WERI-Rb-1 (cell line): ENCODE results near the gene AGAP1.

Source experiments
- DNase-seq: peaks from one replicate; pipeline ENCODE4 v3.0.0-alpha.2; 2020
- H3K27ac ChIP-seq: fragments of 250-450 bp; sonication (Bioruptor Pico); 2 replicates; pipeline ENCODE4 v1.5.1; 2020; ENCODE audit warnings: mild to moderate bottlenecking, moderate library complexity
- H3K27me3 ChIP-seq: fragments of 250-450 bp; sonication (Bioruptor Pico); 2 replicates; pipeline ENCODE4 v1.5.1; 2021; ENCODE audit warnings: mild to moderate bottlenecking, low read depth, moderate library complexity; ENCODE audit not compliant: insufficient read depth, severe bottlenecking
- H3K36me3 ChIP-seq: fragments of 250-450 bp; sonication (Bioruptor Pico); 2 replicates; pipeline ENCODE4 v1.5.1; 2020; ENCODE audit warnings: mild to moderate bottlenecking, moderate library complexity
- H3K4me3 ChIP-seq: 2 replicates; pipeline ENCODE4 v1.5.1; 2011; ENCODE audit warnings: low read depth, mild to moderate bottlenecking, control low read depth, low read length
- H3K9me3 ChIP-seq: fragments of 250-450 bp; sonication (Bioruptor Pico); 2 replicates; pipeline ENCODE4 v1.5.1; 2021; ENCODE audit warnings: mild to moderate bottlenecking, moderate library complexity; ENCODE audit not compliant: severe bottlenecking
- TF ChIP-seq, protein P1 (sequence below): IDR thresholded peaks from 2 replicates; pipeline ENCODE4 v1.5.1; 2011; ENCODE audit warnings: low read depth, mild to moderate bottlenecking, control low read depth, inconsistent platforms, low read length

The AGAP1 gene

DNA sequence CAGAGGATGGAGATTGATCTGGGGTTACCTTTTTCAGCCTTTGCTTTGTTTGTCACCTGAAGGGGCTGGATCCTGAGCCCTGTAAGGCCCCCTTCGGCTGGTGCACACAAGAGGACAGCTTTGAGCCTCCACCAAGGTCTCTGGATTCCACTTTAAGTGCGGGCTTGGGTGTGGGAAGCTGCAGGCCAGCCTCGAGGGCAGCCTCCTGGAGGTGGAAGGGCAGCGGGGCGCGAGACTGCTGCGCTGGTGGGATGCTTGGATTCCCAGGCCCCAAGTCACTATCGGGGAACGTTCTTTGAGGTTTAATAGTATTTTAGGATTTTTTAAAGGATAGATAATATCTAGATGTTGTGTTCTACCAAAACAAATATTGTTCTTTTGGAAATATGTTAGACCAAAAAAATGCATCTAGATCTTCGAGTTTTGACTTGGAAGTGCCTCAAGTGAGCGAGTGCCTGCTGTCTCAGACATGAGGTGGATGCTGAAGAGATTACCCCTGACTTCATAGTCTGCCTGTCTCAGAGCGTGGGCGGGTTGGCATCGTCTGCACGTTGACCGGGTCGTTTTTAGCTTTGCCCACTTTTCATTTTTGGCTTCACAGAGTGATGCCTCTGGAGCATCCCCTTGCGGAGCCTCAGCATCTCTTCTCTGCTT is 113.8 kb downstream of the AGAP1 start:
- Histone ChIP-seq H3K27me3 (no peaks in the 10 kb centered on the region), H3K36me3 (no peaks in the 10 kb centered on the region), H3K4me3 (no peak overlapping the region), H3K27ac (no peak overlapping the region), H3K9me3 (no peaks in the 10 kb centered on the region)
- TF ChIP-seq, protein P1, sequence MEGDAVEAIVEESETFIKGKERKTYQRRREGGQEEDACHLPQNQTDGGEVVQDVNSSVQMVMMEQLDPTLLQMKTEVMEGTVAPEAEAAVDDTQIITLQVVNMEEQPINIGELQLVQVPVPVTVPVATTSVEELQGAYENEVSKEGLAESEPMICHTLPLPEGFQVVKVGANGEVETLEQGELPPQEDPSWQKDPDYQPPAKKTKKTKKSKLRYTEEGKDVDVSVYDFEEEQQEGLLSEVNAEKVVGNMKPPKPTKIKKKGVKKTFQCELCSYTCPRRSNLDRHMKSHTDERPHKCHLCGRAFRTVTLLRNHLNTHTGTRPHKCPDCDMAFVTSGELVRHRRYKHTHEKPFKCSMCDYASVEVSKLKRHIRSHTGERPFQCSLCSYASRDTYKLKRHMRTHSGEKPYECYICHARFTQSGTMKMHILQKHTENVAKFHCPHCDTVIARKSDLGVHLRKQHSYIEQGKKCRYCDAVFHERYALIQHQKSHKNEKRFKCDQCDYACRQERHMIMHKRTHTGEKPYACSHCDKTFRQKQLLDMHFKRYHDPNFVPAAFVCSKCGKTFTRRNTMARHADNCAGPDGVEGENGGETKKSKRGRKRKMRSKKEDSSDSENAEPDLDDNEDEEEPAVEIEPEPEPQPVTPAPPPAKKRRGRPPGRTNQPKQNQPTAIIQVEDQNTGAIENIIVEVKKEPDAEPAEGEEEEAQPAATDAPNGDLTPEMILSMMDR: no peak
- DNase-seq: no peak

DNA sequence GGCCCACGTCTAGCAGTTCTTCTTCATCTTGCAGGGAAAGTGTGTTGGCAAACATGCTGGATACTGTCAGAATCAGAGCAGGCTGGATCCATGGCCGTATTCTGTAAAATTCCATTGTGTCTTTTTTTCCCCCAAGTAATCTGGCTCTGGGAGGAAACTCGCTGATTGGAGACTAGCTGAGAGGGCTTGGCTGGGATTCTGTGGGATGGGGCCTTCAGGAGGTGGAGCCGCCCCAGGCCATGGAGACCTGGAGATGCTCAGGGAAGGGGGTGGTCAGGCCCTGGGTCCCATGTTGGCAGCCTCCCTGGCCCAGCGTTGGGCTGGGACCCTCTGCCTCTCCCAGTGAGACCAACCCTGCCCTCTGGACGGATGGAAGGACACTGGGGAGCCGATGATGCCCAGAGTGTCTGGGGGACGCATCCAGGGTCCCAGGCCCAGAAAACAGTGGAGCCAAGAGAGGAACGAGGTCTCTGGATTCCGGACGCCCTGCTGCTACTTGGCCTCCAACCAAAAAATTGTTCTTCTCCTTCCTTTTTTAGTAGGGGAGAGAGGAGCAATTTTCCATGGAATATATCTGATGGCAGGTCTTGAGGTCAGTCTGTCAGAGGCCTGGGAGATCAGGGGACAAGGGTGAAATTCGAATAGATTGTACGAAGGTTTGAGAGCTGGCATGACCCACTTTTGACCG is 114.5 kb downstream of the AGAP1 start:
- Histone ChIP-seq H3K27ac (no peak overlapping the region), H3K27me3 (no peaks in the 10 kb centered on the region), H3K36me3 (no peaks in the 10 kb centered on the region), H3K4me3 (no peak overlapping the region), H3K9me3 (no peaks in the 10 kb centered on the region)
- DNase-seq: no peak
- TF ChIP-seq, protein P1: no peak

DNA sequence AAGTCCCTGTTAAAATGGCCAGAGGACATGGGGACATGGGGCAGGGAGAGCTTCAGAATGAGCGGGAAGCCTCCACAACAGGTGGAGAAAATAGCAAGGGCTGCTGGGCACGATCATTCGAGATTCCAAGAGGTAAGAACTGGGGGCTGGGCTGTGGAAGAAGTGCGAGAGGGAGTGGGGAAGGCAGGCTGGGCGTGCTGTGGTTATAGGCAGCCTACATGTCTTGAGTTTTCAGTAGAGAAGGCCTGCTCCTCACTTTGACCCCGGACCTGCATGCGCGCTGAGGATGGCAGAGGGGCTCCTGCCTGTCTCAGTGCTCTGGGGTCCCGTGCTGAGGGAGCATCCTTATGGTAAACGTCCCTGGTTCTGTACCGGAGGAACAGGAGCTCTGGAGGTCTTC is 115.5 kb downstream of the AGAP1 start:
- Histone ChIP-seq H3K4me3 (no peak overlapping the region), H3K27me3 (no peaks in the 10 kb centered on the region), H3K9me3 (no peaks in the 10 kb centered on the region), H3K36me3 (no peaks in the 10 kb centered on the region), H3K27ac (no peak overlapping the region)
- DNase-seq: no peak
- TF ChIP-seq, protein P1: no peak

DNA sequence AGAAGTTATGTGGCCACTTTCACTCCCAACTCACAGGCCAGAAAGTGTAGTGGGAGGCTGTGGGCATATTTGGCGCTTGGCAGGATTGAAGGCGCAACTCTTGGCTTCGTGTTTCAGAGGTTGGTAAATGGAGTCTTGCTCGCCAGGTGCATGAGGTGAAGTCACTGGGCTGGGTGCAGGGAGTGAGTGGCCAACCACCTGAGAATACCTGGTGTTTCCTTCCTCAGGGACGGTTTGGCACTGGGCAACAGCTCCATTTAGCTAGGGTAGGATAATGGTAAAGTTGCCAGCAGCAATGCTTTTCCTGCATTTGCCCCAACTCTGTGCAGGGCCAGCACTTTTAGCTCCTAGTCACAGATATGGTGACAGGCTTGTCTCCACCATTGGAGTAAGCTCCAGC is 115.9 kb downstream of the AGAP1 start:
- no peak overlapping the region for H3K4me3 ChIP-seq
- TF ChIP-seq, protein P1: no peak

DNA sequence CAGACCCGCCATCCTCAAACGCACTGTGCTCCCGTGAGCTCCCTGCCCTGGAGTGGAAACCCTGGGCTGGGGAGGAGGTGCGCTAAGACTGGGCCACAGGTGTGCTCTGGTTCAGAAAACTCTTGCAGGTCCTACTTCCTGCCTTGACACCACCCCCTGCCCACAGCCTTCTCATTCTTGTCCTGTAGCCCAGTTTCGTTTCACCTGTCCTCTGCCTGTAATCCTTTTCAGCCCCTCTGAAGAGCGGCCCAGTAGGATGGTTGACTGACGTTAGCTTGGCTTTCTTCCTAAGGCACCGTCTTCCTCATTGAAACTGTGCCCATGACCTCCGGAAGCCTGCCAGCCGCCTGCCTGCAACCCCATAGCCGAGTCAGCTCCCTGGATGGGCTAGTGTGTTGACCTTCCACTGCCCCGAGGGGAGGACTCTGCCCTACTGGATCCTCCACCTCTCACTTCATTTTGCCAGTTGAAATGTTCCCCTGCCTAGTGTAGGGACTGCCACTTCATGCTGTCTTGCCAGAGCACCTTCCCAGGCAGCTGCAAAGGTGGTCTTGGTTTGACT is 116.9 kb downstream of the AGAP1 start:
- TF ChIP-seq, protein P1: no peak
- no peak for DNase-seq

More for the DNA sequence above, 115.9 kb downstream of the AGAP1 start:
- no peaks in the 10 kb centered on the region for H3K9me3 ChIP-seq
- DNase-seq: no peak
- no peaks in the 10 kb centered on the region for H3K27me3 ChIP-seq
- H3K36me3 ChIP-seq: no peaks in the 10 kb centered on the region
- H3K27ac ChIP-seq: no peak overlapping the region

More for the DNA sequence above, 116.9 kb downstream of the AGAP1 start:
- Histone ChIP-seq H3K27me3 (no peaks in the 10 kb centered on the region), H3K27ac (no peak overlapping the region), H3K4me3 (no peak overlapping the region), H3K36me3 (no peaks in the 10 kb centered on the region), H3K9me3 (peaks cover 2% of the 10 kb centered on the region)
